ENCODE results near the gene FANCC.

- TF ChIP-seq CTCF (IDR thresholded peaks at IDR 0.05) = no peak
- TF ChIP-seq POLR2A (IDR thresholded peaks at IDR 0.05) = no peak
These were observed 31.4 kb downstream of the FANCC start for GRCh38 chr9:95286151-95286550.
